ENCODE results near the gene ATXN7. TPM values are rescaled to one million over a fixed set of nuclear protein-coding genes. Genes with fewer than 3 reads are reported as not detected.

Gene ATXN7
- total RNA-seq, 1 experiment from 2014 or later: 27.5 TPM

GRCh38 chr3:63855333-63855940 is 8.2 kb upstream of the ATXN7 start:
- ATAC-seq (no peak), DNase-seq (ENCODE audit: low read depth, low spot score) (no peak)
- Histone ChIP-seq H3K4me1 (ENCODE audit: control insufficient read depth in 1 of 2, insufficient read depth in 2 of 2, low read length in 2 of 2) (peaks cover 3 to 6% of the 10 kb centered on the region in 2 experiments; a peak in 3 of 4 replicates), H4K20me1 (ENCODE audit: insufficient read depth) (peaks cover 4% of the 10 kb centered on the region; the same call in 1 of the 2 replicates), H3K27ac (ENCODE audit: low read depth, low read length) (no peak overlapping the region), H3K9me2 (ENCODE audit: insufficient read depth) (no peaks in the 10 kb centered on the region), H3K36me3 (ENCODE audit: control insufficient read depth in 1 of 2, insufficient read depth in 2 of 2, low read length in 2 of 2) (no peaks in the 10 kb centered on the region), H3K4me3 (replicated peaks in 1 of 2; ENCODE audit: low read depth in 1 of 2, low read length in 2 of 2) (no peak overlapping the region), H3K9me3 (ENCODE audit: control insufficient read depth in 1 of 2, insufficient read depth in 1 of 2, low read depth in 1 of 2, low read length in 2 of 2) (no peaks in the 10 kb centered on the region), H3K27me3 (ENCODE audit: insufficient read depth, low read length) (no peaks in the 10 kb centered on the region), H3K4me2 (ENCODE audit: low read length) (no peak overlapping the region), H3K9ac (ENCODE audit: low read length) (no peak overlapping the region), H2AFZ (ENCODE audit: low read depth, low read length, poor library complexity, severe bottlenecking) (no peak overlapping the region), H3K79me2 (ENCODE audit: insufficient read depth, low read length) (peaks cover 80% of the 10 kb centered on the region)
- no TSS peak for BruUV-seq (replicated peaks)
- ChIA-PET POLR2A (no interaction called here), RAD21 (ENCODE audit: low non-redundant PET in 1 of 2, low total read pairs in 2 of 2, uncharacterized antibody in 2 of 2, unreplicated experiment in 2 of 2) (no interaction called here), CTCF (no interaction called here)
- no peak for TF ChIP-seq CEBPB (IDR thresholded peaks at IDR 0.05; ENCODE audit: low read depth)
- TF ChIP-seq SRF (IDR thresholded peaks at IDR 0.05; ENCODE audit: low read depth): no peak
- no peak for TF ChIP-seq RAD21 (IDR thresholded peaks at IDR 0.05; ENCODE audit: low read depth)
- TF ChIP-seq ZBTB33 (IDR thresholded peaks at IDR 0.05; ENCODE audit: extremely low read depth, insufficient replicate concordance, low read length): no peak
- no peak for TF ChIP-seq TCF7L2 (IDR thresholded peaks at IDR 0.05; ENCODE audit: borderline replicate concordance, extremely low read depth, insufficient read depth, insufficient read length)
- TF ChIP-seq SP1 (IDR thresholded peaks at IDR 0.05; ENCODE audit: low read depth): no peak
- no peak for TF ChIP-seq CBX3 (IDR thresholded peaks at IDR 0.05; ENCODE audit: low read depth)
- no peak for TF ChIP-seq POLR2A (IDR thresholded peaks at IDR 0.05; ENCODE audit: borderline replicate concordance, extremely low read depth, insufficient read depth, insufficient read length)
- TF ChIP-seq YY1 (IDR thresholded peaks at IDR 0.05; ENCODE audit: extremely low read depth, insufficient replicate concordance, low read depth, low read length): no peak
- no peak for TF ChIP-seq EGR1 (IDR thresholded peaks at IDR 0.05; ENCODE audit: low read depth)
- TF ChIP-seq REST (IDR thresholded peaks at IDR 0.05; ENCODE audit: low read depth): no peak
- no peak for TF ChIP-seq ZFX (IDR thresholded peaks at IDR 0.05)
- TF ChIP-seq CTCF (IDR thresholded peaks at IDR 0.05 in 2 of 3, conservative IDR thresholded peaks at IDR 0.05 in 1 of 3; ENCODE audit: borderline replicate concordance in 1 of 3, insufficient read depth in 1 of 3, low read depth in 2 of 3, low read length in 2 of 3): no peak
- no peak for TF ChIP-seq POLR2AphosphoS5 (IDR thresholded peaks at IDR 0.05; ENCODE audit: low read depth, low read length)
- intact Hi-C loops (cut with micrococcal nuclease): no loop called here

Data from HCT116 (cell line).